NCI-H526 treated with DMSO at 0.1 percent for 48 hours (cell line): ENCODE data around the gene EML6.

Experiments used
- DNase-seq: peaks from one replicate; lab custom pipeline; 2025; lab: John Stamatoyannopoulos, UW

The EML6 gene

DNA sequence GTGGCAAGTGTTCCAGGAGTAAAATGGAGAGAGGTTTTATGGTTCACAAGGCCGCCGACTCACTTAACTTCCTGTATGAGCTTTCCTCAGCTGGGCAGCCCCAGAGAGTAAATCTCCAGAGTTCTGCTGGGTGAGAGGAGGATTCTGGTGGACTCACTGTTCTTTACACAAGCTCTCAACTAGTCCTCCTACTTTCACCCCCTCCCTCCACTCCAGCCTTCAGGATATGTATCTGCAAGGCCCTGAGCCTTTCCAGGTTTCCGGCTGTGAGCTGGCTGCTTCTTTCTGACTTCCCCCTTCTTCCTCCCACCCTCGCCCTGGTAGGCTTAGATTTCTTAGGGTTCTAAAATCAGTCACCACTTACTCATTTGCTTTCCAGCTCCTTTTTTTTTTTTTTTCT, 34.0 kb downstream of the EML6 start:
- DNase-seq: no peak

DNA sequence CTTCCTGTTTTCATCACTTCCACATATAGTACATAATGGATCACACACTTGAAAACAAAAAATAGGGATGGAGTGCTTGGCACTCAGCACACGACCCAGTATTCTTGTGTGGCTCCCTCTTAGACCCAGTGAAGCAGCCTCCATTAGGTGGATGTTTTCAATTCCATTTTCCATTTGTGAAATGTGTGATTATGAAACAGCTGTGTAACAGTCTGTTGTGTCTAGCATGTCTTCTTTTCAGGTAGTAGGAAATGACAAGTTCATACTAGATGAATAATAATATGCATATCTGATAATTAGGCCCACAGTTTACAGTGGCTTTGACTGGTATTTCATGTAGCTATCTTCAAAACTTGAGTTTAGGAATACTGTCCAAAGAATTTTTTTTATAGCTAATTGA, 35.5 kb downstream of the EML6 start:
- DNase-seq: no peak

DNA sequence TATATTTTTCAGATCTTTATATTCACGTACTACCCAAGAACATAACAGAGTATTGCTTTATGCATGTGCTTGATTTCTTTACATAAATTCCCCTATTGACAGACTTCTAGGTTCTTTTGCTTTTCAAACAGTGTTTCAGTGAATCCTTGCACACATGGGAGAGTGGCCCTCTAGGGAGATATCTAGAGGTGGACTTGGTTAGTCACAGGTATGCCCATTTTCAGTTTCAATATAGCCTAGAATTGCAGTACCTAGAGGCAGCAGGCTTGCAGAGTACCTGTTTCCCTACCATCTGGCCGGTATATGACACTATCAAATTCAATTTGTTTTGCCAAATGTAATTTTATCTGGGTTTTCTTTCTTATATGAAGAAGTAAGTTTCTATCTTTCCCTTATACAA, 36.8 kb downstream of the EML6 start:
- DNase-seq: no peak

DNA sequence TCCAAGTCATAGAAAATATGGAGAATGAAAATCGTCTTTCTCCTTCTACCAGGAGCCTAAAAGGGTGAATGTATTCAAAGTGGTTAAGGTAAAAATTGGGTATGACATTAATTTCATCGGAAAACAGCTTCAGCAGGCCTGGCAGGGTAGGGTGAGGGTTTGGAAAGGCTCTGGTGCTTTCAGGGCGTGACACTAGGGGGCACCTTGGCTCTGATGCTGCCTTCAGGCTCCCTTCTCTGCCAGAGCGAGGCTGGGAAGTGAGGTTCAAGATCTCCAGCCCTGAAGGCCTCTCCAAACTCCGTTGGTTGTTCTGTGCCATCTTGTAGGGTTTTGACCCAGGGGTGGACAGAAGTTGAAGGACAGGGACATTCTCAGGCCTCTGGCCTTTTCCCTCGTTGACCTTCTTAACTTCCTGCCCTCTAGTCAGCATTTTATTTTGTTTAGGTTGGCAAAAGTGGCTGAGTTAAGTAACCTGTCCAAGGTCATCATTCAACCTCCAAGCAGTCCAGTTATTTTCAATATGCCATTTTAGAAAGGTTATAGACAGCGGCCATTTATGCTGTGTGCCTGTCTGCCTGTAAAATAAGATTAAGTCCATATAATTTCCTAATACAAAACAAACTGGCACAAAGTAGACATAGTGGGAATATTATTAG, 40.3 kb downstream of the EML6 start:
- DNase-seq: no peak

DNA sequence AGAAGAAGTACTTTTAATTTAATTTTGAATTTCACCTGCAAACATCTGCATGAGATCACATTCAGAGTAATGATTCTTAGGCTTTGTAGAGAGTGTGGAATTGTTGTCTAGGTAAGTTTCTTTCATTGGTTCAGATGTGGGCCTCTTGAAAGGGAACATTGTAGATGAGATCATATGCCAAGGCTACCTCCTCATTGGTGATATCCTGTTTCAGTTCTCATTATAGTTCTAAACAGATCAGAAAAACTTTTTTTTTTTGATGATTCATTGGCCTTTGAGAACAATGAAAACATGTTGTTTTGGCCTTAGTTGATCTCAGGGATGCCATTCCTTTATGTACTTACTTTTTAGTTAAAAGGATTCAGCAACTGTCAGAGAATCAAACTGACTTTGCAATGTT, 44.5 kb downstream of the EML6 start:
- no peak for DNase-seq

DNA sequence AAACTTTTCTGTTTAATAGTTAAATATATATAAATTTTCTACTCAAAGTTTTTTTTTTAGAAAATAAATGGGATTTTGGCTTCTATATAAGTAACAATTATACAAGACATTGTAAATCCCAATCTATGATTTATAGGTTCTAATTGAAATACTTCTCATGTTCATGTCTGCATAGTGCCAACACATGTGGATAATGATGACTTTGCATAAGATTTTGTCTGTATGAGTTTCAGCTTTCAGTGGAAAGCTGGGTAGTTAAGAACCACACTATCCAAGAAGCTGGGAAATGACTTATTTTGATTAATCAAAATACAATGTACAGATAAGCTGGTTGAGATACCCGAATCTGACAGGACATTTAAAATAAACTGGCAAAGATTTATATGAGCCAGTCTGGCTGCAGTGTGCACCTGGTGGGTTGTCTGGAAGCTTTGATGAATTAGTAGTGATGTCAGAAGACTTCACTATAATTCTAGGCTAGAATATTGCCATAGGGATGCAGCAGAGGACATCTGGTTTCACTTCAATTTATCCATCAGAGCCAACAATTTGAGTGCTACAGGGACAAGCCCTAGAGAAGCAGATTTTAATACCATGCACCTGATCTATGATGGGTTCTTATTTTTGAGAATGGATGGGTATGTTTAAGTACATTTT, 45.4 kb downstream of the EML6 start:
- DNase-seq: no peak

DNA sequence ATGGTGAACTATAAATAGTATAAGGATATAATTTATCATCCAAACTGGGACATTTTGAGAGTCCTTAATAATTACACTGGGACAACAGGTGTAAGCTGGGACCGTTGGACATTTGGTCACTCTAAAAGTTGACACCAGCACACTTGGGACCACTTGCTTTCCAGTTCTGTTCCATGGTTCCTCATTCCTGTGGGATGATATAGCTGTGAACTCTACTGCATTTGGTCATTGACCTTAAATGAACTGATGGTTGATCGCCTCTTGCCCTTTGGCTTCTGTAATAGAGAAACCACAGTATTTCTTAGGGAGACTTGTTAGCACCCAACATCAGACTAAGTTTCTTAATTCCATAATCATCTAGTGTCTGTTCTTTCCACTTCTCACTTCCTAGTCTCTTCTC, 46.7 kb downstream of the EML6 start:
- no peak for DNase-seq

DNA sequence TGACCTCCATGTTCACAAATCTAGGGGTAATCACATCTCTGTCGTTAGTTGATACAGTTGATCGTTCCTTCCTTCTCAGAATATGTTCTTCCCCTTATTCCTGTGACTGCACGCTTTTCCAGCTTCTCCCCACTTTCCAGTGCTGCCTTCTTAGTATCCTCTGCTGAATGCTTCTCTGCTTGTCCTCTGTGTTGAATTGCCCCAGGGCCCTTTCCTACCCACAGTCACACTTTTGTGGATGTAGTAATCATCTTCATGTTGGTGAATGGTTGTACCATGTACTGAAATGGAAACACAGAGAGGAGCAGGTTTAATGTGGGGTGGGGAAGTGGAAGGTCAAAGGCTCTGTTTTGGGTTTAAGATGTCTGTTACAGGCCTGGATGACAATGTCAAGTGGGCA, 47.2 kb downstream of the EML6 start:
- DNase-seq: no peak

DNA sequence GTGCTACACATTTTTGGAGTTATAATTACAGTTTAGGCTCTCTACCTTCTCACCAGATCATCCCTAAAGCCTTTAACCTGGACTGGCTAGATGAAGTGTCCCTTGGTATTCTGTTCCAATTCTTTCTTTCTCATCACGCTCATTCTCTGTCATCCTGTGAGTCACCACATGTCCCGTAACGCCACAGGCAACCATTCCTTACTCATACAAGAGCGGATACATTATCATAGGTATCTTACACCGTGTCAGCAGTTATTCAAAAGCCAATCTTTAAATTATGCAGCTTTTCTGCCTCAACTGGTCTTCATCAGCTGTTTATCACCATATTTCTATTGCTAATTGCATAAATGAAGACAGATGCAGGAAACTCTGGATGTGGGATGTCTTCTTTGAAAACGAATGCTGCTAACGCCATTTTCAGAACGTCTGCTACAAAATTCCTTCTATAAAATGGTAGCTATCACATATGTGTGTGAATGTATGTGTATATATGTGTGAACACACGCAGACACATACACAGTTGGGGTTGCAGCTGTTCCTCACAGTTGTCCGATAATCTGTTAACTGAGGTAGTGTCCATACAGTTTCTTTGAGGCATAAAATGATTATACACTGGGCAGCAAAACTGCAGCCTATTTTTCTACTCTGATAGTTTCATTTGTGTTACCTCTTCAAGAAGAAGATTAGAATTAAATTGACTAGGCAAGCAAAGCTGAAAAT, 47.9 kb downstream of the EML6 start:
- no peak for DNase-seq

DNA sequence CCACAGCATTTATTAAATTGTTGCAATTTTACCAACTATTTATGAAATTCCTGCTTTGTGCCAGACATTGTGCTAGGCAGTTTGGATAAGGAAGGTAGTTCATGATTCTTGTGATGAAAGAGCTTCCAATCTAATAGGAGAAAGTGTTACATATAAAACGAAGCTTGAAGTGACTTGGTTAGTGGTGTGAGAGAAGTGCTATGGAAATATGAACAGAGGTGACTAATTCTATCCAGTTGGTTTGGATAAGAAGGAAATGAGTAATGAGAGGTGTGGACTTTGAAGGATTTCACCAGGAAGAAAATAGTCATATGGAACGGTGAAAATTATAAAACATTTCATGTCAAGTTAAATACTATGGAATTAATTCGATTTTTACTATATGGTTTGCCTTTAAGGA, 48.6 kb downstream of the EML6 start:
- DNase-seq: no peak

DNA sequence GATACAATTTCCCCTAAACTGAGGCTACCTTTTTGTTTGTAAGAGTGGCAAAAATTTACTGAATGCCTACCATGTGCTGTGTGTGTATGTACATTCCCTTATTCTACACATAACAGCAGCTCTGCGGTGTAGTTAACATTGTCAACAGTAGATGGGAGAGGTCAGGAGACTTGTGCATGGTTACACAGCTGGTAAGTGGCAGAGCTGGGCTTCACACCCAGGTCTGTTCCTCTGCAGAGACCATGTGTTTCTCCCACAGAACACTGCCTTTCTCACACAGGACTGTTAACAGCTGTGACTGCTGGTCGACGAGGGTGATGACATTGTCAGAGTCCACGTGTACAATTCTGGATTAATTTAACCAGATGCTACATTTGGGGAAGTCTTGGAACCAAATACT, 49.1 kb downstream of the EML6 start:
- DNase-seq: no peak

DNA sequence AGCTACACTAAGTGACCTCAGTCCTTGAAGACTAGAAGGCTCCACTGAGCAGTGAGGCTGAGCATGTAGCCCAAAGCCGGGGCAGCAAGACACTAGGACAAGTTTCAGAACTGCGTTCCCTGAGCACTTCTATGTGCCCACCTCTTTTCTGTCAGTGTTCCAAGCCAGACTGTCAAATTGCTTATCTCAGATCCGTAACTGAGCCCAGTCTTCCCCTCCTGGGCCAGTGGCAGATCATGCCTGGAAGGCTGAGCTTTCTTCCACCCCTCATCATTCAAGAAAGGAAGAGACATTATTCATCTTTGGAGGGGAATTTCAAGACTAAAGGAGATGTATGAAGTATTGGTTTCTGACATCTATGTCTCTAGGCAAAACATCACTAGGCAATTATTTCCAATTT, 49.8 kb downstream of the EML6 start:
- no peak for DNase-seq

DNA sequence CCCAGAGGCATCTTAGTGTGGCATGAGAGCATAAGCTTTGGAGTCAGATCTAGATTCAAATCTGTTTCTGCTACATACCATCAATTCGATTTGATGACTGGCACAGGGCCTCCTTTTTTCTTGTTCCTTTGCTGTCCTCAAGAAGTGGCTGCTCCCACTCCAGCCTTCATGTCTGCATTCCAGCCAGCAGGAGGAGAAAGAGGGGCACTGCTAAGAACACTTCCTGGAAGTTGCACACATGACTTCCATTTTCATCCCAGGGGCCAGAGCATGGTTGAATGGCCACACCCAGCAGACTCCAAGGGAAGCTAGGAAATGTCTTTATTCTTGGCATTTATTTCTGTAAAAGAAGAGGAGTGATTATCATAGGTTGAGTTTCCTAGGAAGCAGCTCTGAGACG, 50.4 kb downstream of the EML6 start:
- no peak for DNase-seq

DNA sequence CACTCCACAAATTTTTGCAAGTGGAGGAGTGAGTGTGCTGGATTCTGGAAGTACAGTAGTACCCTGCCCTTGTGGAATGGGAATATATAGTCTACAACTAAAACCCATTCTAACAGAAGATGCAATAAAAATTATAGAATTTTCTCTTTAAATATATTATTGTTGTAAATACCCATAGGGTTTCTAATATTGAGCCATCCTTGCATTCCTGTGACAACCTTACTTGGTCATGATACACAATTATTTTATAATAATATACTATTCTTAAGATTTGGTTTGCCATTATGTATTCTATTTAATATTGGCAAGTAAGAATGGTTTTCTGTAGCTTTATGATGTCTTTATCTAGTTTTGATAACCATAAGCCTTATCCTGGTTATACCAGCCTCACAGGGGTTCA, 52.2 kb downstream of the EML6 start:
- no peak for DNase-seq

DNA sequence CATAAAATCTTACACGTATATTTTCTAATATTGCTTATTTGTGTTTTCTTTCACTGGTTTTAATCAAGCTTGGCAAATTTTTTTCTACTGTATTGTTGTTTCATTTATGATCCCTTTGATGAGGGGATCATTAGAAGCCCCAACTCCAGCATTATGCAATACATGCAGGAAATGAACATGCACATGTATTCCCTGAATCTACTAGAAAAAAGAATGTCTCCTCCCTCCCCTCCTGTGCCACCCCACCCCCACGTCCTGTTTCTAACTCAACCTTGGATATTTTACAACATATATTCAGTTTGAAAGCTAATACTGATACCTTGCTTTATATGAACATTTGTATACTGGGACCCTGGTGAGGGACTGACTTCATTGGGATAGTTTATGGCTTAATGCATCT, 53.0 kb downstream of the EML6 start:
- DNase-seq: no peak

DNA sequence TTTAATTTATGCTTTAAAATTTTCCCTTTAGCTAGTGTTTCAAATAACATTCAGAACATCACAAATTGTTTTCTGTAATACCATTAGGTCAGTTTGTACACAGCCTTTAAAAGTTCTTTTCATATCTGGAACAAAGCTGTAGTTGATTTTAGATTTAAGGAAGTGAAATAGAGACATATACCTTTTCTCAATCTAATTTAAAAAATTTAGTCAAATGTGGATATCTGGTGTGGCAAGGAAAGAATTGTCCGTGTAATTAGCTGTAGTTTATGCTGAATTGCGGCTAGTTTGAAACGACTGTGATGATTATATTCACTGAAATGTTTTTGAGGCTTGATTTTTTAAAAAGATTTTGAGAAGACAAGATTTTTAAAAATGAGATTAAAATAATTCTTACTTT, 59.9 kb downstream of the EML6 start:
- DNase-seq: no peak

DNA sequence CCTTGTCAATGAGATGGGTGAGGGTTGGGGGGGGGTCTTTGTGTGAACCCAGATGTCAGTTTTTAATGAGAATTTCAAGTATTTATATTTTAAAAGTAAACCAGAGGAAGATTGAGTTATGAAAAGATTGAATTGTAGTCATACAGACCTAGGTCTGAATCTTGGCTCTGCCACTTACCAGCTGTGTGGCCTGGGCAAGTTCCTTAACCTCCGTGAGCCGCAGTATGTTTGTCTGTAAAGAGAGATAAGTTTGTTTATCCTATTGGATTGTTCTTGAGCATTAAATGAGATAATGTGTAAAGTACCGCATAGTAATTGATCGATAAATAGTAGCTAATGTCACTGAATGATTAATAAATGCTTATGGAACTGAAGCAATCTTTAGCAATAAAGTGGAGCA, 63.8 kb downstream of the EML6 start:
- DNase-seq: no peak

DNA sequence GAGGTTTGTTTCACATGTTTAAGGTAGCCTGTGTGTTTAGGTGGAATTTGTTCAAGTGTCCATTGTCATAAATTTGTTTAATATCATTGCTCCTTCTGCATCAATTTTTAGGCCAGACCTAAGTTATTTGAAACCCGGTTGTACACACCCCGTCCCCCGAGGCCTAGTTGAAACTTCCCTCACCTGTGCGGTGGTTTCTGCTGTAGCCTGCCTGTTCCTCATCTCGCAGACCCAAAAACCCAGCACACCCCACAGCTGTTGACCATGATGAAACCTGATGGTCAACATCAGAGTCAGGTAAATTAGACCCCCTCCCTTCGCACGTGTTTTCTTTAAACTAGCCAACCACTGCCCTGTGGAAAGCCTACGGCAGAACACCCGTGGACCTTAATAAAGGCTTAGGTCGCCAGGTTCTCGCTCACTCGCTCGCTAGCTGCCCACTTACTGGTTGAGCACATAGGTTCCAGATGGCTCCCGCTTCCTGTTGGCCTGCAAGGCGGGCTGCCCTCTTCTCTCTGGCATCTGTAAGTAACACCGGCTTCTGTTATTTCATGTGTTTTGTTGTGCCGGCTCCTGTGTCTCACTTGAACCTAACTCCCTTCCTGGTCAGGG, 64.4 kb downstream of the EML6 start:
- DNase-seq: no peak

DNA sequence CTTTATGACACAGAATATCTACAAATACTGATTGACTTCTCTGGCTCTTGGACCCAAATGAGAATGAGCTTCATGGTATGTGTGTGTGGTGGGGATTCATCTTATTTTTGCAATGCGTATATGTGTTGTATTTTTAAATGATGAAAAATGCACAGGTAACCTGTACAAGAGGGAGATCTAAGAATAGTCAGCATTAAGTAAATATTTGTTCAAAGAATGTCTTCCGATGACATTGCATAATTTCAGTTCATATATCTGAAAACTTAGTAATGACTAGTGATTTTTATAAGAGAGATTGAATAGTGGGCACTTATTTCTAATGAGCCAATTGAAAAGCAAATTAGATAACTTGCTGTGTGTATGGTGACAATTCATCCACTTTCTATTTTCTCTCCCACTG, 66.4 kb downstream of the EML6 start:
- DNase-seq: no peak

DNA sequence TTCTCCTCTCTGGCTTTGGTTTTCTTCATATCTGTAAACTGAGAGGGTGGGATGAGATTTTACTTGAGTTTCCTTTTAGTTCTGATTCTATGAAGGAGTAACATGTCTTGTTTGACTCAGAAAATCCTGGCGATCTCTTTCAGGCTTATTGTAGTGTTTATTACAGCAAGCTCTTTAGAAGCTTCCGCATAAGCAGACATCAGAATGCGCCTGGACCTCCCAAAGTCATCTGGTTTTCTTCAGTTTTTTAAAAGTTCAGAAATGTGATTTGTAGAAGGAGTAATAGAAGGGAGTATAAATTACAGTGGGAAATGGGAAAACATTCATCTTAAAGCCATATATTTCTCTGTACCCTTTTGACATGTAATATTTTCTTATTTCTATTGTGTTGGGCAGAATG, 68.4 kb downstream of the EML6 start:
- DNase-seq: no peak

DNA sequence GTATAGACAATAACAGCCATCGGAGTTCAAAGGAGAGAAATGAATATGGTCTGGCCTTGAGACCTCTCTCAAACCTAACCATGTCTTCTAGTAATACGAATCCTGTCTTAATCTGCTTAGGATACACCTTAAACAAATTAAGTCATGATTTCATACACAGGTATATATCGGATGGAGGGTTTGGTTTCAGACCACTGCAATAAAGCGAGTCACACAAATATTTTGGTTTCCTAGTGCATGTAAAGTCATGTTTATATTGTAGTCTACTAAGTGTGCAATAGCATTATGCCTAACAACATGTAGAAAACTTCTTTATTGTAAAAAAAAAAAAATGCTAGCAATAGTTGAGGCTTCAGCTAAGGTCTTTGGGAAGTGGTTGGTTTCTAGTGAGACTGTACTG, 73.8 kb downstream of the EML6 start:
- DNase-seq: no peak

DNA sequence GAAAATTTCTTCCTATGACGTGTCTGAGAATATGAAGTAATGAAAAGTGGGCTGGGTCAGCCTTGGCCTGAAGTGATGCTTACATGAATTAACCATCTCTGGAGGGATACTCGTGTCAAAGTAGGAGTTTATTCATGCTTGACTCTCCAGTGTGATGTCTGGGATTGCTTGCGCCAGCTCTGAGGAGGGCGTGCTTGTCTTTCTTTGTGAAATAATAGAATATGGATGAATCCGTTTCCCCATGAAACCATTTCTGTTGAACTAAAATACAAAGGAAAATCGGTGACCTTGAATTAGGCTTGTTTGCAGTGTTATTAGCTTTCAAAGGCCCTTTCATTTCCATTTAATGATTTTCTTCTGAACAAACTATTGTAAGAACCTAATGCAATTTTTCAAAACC, 77.9 kb downstream of the EML6 start:
- DNase-seq: no peak
